ENCODE data around the gene GALNTL6.
"Not testable (repeated sequence)": the region's sequence is repeated elsewhere in the genome, so short reads cannot be mapped to it uniquely, and the experiment has no call there.

The GALNTL6 gene

GRCh38 chr4:172892300-172892699 is 1079.1 kb downstream of the GALNTL6 start:
- DNase-seq, result no peak

- DNase-seq, result no peak
Measured at GRCh38 chr4:172895699-172896098, 1082.5 kb downstream of the GALNTL6 start.

- no peak for DNase-seq
Measured at GRCh38 chr4:172897046-172897445, 1083.8 kb downstream of the GALNTL6 start.

GRCh38 chr4:172898715-172899114 is 1085.5 kb downstream of the GALNTL6 start:
- no peak for DNase-seq

GRCh38 chr4:172899861-172900260 is 1086.7 kb downstream of the GALNTL6 start:
- no peak for DNase-seq

GRCh38 chr4:172900900-172901299 is 1087.7 kb downstream of the GALNTL6 start:
- DNase-seq, result peak in 1 of 3 experiments; percentile 26

- not testable (repeated sequence) for DNase-seq
Measured at GRCh38 chr4:172912468-172912867, 1099.3 kb downstream of the GALNTL6 start.

- DNase-seq, result not testable (repeated sequence)
Measured at GRCh38 chr4:172917403-172917802, 1104.2 kb downstream of the GALNTL6 start.

GRCh38 chr4:172919269-172919668 is 1106.1 kb downstream of the GALNTL6 start:
- no peak for DNase-seq

- DNase-seq, result peak in 2 of 3 experiments; percentile 16 to 74
Measured at GRCh38 chr4:172927096-172927814, 1114.1 kb downstream of the GALNTL6 start.

- no peak for DNase-seq
Measured at GRCh38 chr4:172928347-172928746, 1115.1 kb downstream of the GALNTL6 start.

GRCh38 chr4:172938072-172938829 is 1125.0 kb downstream of the GALNTL6 start:
- DNase-seq, result no peak

GRCh38 chr4:172938870-172939269 is 1125.7 kb downstream of the GALNTL6 start:
- DNase-seq, result no peak

- DNase-seq, result no peak
Measured at GRCh38 chr4:172942840-172943239, 1129.6 kb downstream of the GALNTL6 start.

GRCh38 chr4:172945611-172946010 is 1132.4 kb downstream of the GALNTL6 start:
- no peak for DNase-seq

GRCh38 chr4:172946503-172946902 is 1133.3 kb downstream of the GALNTL6 start:
- DNase-seq, result no peak

GRCh38 chr4:172947594-172947993 is 1134.4 kb downstream of the GALNTL6 start:
- DNase-seq, result no peak

- DNase-seq, result no peak
Measured at GRCh38 chr4:172950990-172951389, 1137.8 kb downstream of the GALNTL6 start.

GRCh38 chr4:172951679-172952451 is 1138.7 kb downstream of the GALNTL6 start:
- no peak for DNase-seq

- DNase-seq, result no peak
Measured at GRCh38 chr4:172953896-172954568, 1140.8 kb downstream of the GALNTL6 start.

- not testable (repeated sequence) for DNase-seq
Measured at GRCh38 chr4:172956340-172956739, 1143.1 kb downstream of the GALNTL6 start.

GRCh38 chr4:172957216-172957615 is 1144.0 kb downstream of the GALNTL6 start:
- DNase-seq, result no peak
